Measurements from ENCODE around the gene CFAP45.

DNA sequence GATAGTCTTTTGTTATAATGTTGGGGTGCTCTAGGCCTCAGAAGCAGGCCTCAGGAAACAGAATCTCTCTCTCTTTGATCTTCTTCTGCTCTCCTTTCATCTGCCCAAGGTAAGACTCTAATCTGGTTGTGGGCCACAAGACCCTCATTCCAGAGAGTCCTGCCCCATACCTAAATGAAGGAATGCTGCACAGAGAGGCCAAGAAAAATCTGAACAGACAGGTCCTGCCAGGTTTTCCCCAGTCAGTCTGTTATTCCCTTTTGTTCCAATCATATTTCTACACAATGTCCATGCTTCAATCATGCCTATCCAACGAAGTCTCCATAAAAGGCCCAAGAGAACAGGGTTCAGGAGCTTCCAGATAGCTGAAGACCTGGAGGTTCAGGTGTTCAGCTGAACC is 7.0 kb upstream of the CFAP45 start:
- TF ChIP-seq, protein P1, sequence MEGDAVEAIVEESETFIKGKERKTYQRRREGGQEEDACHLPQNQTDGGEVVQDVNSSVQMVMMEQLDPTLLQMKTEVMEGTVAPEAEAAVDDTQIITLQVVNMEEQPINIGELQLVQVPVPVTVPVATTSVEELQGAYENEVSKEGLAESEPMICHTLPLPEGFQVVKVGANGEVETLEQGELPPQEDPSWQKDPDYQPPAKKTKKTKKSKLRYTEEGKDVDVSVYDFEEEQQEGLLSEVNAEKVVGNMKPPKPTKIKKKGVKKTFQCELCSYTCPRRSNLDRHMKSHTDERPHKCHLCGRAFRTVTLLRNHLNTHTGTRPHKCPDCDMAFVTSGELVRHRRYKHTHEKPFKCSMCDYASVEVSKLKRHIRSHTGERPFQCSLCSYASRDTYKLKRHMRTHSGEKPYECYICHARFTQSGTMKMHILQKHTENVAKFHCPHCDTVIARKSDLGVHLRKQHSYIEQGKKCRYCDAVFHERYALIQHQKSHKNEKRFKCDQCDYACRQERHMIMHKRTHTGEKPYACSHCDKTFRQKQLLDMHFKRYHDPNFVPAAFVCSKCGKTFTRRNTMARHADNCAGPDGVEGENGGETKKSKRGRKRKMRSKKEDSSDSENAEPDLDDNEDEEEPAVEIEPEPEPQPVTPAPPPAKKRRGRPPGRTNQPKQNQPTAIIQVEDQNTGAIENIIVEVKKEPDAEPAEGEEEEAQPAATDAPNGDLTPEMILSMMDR (IDR thresholded peaks at IDR 0.05), result no peak
- no peak for TF ChIP-seq POLR2A (IDR thresholded peaks at IDR 0.05)
